ENCODE measurements around the gene SLC25A42.

DNA sequence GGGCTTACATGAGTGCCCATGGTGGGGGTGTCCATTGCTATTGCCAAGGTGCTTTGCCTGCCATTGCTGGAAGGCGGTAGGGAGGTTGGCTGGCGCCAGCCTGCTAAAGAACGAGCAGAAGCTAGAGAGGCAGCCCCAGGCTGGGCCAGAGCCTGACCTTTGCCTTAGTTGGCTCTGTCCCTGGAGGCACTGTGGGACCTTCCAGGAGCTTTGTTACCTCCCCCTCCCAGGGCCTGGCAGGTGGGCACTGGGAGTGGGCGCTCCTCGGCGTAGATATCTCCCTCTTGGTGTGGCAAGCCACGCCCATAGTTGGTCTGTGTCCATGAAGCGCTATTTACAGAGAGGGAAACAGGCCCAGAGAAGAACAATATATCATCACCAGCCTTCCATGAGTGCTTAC, 2.3 kb upstream of the SLC25A42 start:
- TF ChIP-seq CTCF (conservative IDR thresholded peaks at IDR 0.05; ENCODE audit: low read depth, low read length), result no peak
- TF ChIP-seq EZH2 (IDR thresholded peaks at IDR 0.05; ENCODE audit: borderline replicate concordance, low read depth, low read length, poor library complexity, severe bottlenecking), result no peak

All from A673 (cell line).